Measurements from ENCODE around the gene DDX28. TPM values are rescaled to one million over a fixed set of nuclear protein-coding genes. Genes with fewer than 3 reads are reported as not detected.

The DDX28 gene
- total RNA-seq, 1 donor from 2014 or later, result 13.3 TPM

- H3K4me3 Mint-ChIP-seq, result no peak overlapping the region
- no peaks in the 10 kb centered on the region for H3K27me3 Mint-ChIP-seq (ENCODE audit: low read depth)
- peak; percentile 100 for TF ChIP-seq CTCF (conservative IDR thresholded peaks at IDR 0.05)
- no peak overlapping the region for H3K27ac Mint-ChIP-seq (ENCODE audit: unreplicated experiment)
- no peaks in the 10 kb centered on the region for H3K9me3 Mint-ChIP-seq
- H3K4me1 Mint-ChIP-seq, result no peaks in the 10 kb centered on the region
- H3K36me3 Mint-ChIP-seq (ENCODE audit: low read depth), result no peaks in the 10 kb centered on the region
- peak; percentile 77 for DNase-seq (ENCODE audit: low read depth, low spot score)
Measured at GRCh38 chr16:67993207-67994039, 29.6 kb downstream of the DDX28 start.

- Mint-ChIP-seq H3K27me3 (ENCODE audit: low read depth) (no peaks in the 10 kb centered on the region), H3K36me3 (ENCODE audit: low read depth) (no peaks in the 10 kb centered on the region), H3K9me3 (no peaks in the 10 kb centered on the region), H3K4me3 (no peak overlapping the region), H3K4me1 (no peaks in the 10 kb centered on the region), H3K27ac (ENCODE audit: unreplicated experiment) (no peak overlapping the region)
- DNase-seq (ENCODE audit: low read depth, low spot score), result no peak
- TF ChIP-seq CTCF (conservative IDR thresholded peaks at IDR 0.05), result no peak
Measured at GRCh38 chr16:67992661-67993206, 30.3 kb downstream of the DDX28 start.

- no peak for DNase-seq (ENCODE audit: low read depth, low spot score)
- H3K36me3 Mint-ChIP-seq (ENCODE audit: low read depth), result no peaks in the 10 kb centered on the region
- H3K4me3 Mint-ChIP-seq, result no peak overlapping the region
- no peaks in the 10 kb centered on the region for H3K27me3 Mint-ChIP-seq (ENCODE audit: low read depth)
- no peaks in the 10 kb centered on the region for H3K9me3 Mint-ChIP-seq
- H3K4me1 Mint-ChIP-seq, result peaks cover 2% of the 10 kb centered on the region
- no peak for TF ChIP-seq CTCF (conservative IDR thresholded peaks at IDR 0.05)
- no peak overlapping the region for H3K27ac Mint-ChIP-seq (ENCODE audit: unreplicated experiment)
Measured at GRCh38 chr16:67990018-67990386, 33.0 kb downstream of the DDX28 start.

GRCh38 chr16:67989322-67990017 lies 33.6 kb downstream of the DDX28 start:
- Mint-ChIP-seq H3K4me1 (peaks cover 5% of the 10 kb centered on the region), H3K27ac (ENCODE audit: unreplicated experiment) (no peak overlapping the region), H3K36me3 (ENCODE audit: low read depth) (no peaks in the 10 kb centered on the region), H3K4me3 (no peak overlapping the region), H3K9me3 (no peaks in the 10 kb centered on the region), H3K27me3 (ENCODE audit: low read depth) (no peaks in the 10 kb centered on the region)
- TF ChIP-seq CTCF (conservative IDR thresholded peaks at IDR 0.05), result no peak
- no peak for DNase-seq (ENCODE audit: low read depth, low spot score)

GRCh38 chr16:67988675-67989074 lies 34.4 kb downstream of the DDX28 start:
- no peak for DNase-seq (ENCODE audit: low read depth, low spot score)
- H3K4me3 Mint-ChIP-seq, result no peak overlapping the region
- H3K36me3 Mint-ChIP-seq (ENCODE audit: low read depth), result no peaks in the 10 kb centered on the region
- H3K4me1 Mint-ChIP-seq, result peaks cover 5% of the 10 kb centered on the region
- no peaks in the 10 kb centered on the region for H3K9me3 Mint-ChIP-seq
- H3K27me3 Mint-ChIP-seq (ENCODE audit: low read depth), result no peaks in the 10 kb centered on the region
- no peak overlapping the region for H3K27ac Mint-ChIP-seq (ENCODE audit: unreplicated experiment)
- no peak for TF ChIP-seq CTCF (conservative IDR thresholded peaks at IDR 0.05)
